Ascending aorta (tissue), 2 donors: ENCODE measurements around the gene GIMAP2. TPM values are rescaled to one million over a fixed set of nuclear protein-coding genes. Genes with fewer than 3 reads are reported as not detected.

Experiments
- DNase-seq, 2 donors: peaks; one replicate each; pipeline ENCODE4 v3.0.0-alpha.2; 2019; ENCODE audit warnings: low spot score in 2 of 2
- H3K27ac ChIP-seq, 2 donors: fragments of 200-600 bp; sonication (generic); one replicate each; pipeline ENCODE4 v1.5.1; 2016 to 2017; ENCODE audit warnings: mild to moderate bottlenecking in 1 of 2
- H3K27me3 ChIP-seq: fragments of 200-600 bp; sonication (generic); one replicate; pipeline ENCODE4 v1.5.1; 2017
- H3K36me3 ChIP-seq, 2 donors: fragments of 200-600 bp; sonication (generic); one replicate each; pipeline ENCODE4 v1.5.1; 2016
- H3K4me1 ChIP-seq, 2 donors: fragments of 200-600 bp; sonication (generic); one replicate each; pipeline ENCODE4 v1.5.1; 2016 to 2017; ENCODE audit warnings: mild to moderate bottlenecking in 1 of 2
- H3K4me3 ChIP-seq, 2 donors: fragments of 200-600 bp; sonication (generic); one replicate each; pipeline ENCODE4 v1.5.1; 2016 to 2017; ENCODE audit warnings: mild to moderate bottlenecking in 1 of 2
- H3K9me3 ChIP-seq, 2 donors: fragments of 200-600 bp; sonication (generic); one replicate each; pipeline ENCODE4 v1.5.1; 2016
- intact Hi-C: fragments of 100-400 bp; cut with DNase I; formaldehyde crosslinking; loops from one replicate; pipeline ENCODE4 v1.15.1; 2023
- total RNA-seq: library from RNA; depleted of rRNA; stranded (reverse); fragments of >200 nt; gene quantifications from one replicate; pipeline ENCODE4 v1.1.0, GENCODE V29; 2016
- TF ChIP-seq, protein P1 (sequence below), 3 experiments: fragments of 200-600 bp in 2 of 3; fragments of 450-650 bp in 1 of 3; sonication (generic) in 2 of 3; IDR thresholded peaks; one replicate each; pipeline ENCODE4 v1.5.1; 2016 to 2019; ENCODE audit warnings: antibody characterized with exemption in 3 of 3, mild to moderate bottlenecking in 1 of 3, moderate library complexity in 1 of 3

GIMAP2 gene
- total RNA-seq, 1 donor from 2014 or later, result 12.3 TPM

DNA sequence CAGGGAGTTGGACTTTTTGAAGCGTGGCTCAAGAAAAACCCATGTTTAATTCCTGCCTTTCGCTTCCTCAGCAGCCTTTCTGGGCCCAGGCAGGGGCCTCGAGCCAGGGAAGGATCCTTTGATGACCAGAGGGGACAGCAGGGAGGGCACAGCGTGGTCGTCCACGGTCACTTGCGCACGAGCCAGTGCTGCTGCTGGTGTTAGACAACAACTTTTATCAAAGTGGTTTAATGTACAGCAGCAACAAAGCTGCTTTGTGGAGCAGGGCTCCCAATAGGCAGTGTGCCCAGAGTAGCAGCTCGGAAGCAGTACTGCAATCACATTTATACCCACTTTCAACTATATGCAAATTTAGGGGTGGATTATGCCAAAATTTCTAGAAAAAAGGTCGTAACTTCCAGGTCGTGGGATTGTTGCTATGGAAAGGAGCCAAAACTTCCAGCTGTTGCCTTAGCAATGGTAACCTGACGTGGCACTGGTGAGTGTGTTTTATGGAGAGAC, 37.0 kb downstream of the GIMAP2 start:
- Histone ChIP-seq H3K4me3 (no peak overlapping the region), H3K27ac (no peak overlapping the region), H3K36me3 (no peaks in the 10 kb centered on the region), H3K4me1 (no peaks in the 10 kb centered on the region), H3K9me3 (no peaks in the 10 kb centered on the region), H3K27me3 (no peaks in the 10 kb centered on the region)
- TF ChIP-seq, protein P1, sequence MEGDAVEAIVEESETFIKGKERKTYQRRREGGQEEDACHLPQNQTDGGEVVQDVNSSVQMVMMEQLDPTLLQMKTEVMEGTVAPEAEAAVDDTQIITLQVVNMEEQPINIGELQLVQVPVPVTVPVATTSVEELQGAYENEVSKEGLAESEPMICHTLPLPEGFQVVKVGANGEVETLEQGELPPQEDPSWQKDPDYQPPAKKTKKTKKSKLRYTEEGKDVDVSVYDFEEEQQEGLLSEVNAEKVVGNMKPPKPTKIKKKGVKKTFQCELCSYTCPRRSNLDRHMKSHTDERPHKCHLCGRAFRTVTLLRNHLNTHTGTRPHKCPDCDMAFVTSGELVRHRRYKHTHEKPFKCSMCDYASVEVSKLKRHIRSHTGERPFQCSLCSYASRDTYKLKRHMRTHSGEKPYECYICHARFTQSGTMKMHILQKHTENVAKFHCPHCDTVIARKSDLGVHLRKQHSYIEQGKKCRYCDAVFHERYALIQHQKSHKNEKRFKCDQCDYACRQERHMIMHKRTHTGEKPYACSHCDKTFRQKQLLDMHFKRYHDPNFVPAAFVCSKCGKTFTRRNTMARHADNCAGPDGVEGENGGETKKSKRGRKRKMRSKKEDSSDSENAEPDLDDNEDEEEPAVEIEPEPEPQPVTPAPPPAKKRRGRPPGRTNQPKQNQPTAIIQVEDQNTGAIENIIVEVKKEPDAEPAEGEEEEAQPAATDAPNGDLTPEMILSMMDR (IDR thresholded peaks at IDR 0.05), result no peak
- intact Hi-C loops, result no loop called here
- DNase-seq, result no peak

DNA sequence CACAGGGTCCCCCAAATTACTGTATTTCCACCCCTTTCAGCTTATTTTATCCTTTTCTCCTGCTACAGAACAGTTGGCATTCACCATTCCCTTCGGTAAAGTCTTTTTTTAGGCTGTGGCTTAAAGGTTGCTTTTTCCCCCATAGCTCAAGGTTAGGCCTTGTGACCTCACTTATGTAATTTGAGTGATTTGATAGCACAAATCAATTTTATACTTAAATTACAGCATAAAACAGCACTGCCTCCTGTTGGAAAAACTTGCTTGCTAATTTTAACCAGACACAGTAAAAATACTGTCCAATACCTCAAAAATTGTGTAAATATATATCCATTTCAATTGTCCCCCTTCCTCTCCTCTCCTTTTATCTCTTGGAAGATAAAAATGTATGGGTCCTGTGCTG, 38.0 kb downstream of the GIMAP2 start:
- Histone ChIP-seq H3K27ac (no peak overlapping the region), H3K4me3 (no peak overlapping the region), H3K9me3 (no peaks in the 10 kb centered on the region), H3K27me3 (no peaks in the 10 kb centered on the region), H3K4me1 (no peaks in the 10 kb centered on the region), H3K36me3 (no peaks in the 10 kb centered on the region)
- TF ChIP-seq, protein P1 (IDR thresholded peaks at IDR 0.05), result no peak
- intact Hi-C loops, result no loop called here
- no peak for DNase-seq

DNA sequence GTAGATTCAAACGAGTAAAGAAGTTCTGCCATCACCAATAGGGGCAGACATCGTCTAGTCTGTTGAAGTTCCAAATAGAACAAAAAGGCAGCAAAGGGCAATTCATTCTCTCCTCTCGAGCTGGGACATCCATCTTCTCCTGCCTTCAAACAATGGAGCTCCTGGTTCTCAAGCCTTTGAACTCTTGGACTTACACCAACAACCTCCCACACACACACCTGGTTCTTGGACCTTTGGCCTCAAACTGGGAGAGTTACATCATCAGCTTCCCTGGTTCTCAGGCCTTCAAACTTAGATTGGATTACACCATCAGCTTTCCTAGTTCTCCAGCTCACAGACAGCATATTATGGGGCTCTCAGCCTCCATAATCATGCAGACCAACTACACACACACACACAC, 41.9 kb downstream of the GIMAP2 start:
- Histone ChIP-seq H3K4me1 (no peaks in the 10 kb centered on the region), H3K4me3 (no peak overlapping the region), H3K27me3 (no peaks in the 10 kb centered on the region), H3K9me3 (no peaks in the 10 kb centered on the region), H3K36me3 (no peaks in the 10 kb centered on the region), H3K27ac (no peak overlapping the region)
- intact Hi-C loops, result no loop called here
- TF ChIP-seq, protein P1 (IDR thresholded peaks at IDR 0.05), result no peak
- DNase-seq, result no peak

DNA sequence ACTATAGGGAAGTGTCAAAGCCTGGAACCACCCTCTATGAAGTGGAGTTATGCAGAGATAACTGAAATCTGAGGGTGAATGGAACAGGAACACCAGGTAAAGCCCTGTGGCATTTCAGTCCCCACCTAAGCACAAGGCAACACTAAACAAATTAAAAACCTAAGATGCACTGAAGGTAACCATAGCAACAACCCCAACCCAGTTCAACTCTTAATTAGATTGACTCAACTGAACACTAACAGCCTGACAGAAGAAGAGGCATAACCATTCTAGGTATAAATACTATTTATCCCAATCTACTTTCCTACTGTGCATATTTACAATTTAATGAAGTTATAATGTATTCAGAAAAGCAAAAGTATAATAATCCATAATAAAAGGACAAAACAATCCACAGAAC, 42.5 kb downstream of the GIMAP2 start:
- no peak overlapping the region for H3K27ac ChIP-seq
- H3K4me1 ChIP-seq, result no peaks in the 10 kb centered on the region
- no peaks in the 10 kb centered on the region for H3K36me3 ChIP-seq
- H3K27me3 ChIP-seq, result no peaks in the 10 kb centered on the region
- TF ChIP-seq, protein P1 (IDR thresholded peaks at IDR 0.05), result no peak
- intact Hi-C loops, result no loop called here
- H3K9me3 ChIP-seq, result no peaks in the 10 kb centered on the region
- DNase-seq, result no peak
- H3K4me3 ChIP-seq, result no peak overlapping the region

DNA sequence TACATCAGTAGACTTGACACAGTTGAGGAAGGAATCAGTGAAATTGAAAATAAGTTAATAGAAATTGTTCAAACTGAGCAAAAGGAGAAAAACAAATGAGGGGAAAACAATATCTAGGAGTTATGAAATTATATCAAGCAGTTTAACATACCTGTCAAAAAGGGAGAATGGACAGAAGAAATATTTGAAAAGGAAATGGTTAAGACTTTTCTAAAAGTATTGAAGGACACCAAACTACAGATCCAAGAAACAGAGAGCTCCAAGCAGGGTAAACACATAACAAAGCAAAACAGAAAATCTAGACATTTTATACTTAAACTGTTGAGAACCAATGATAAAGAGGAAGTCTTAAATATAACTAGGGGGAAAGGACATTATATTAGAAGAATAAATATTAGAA, 43.1 kb downstream of the GIMAP2 start:
- DNase-seq, result no peak
- Histone ChIP-seq H3K36me3 (no peaks in the 10 kb centered on the region), H3K4me3 (no peak overlapping the region), H3K4me1 (no peaks in the 10 kb centered on the region), H3K9me3 (no peaks in the 10 kb centered on the region), H3K27ac (no peak overlapping the region), H3K27me3 (no peaks in the 10 kb centered on the region)
- intact Hi-C loops, result no loop called here
- TF ChIP-seq, protein P1 (IDR thresholded peaks at IDR 0.05), result no peak

DNA sequence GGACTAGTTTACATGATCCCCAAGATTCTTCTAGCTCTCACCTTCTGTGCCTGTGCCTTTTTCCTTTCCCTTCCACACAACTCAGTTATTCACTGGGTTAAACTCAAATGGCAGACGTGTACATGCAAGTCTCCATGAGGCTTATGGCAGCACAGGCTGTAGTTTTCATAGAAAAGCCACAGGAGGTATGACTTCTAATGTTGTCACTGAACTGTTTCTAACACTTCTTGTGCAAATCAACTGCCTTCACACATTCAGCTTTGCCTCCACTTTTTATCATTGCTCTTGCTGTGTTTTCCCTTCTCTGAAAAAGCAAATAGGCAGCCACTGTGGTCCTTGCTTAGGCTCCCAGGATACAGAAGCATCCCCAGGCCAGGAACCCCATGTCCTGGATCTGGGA, 46.4 kb downstream of the GIMAP2 start:
- Histone ChIP-seq H3K27ac (no peak overlapping the region), H3K36me3 (no peaks in the 10 kb centered on the region), H3K4me3 (no peak overlapping the region), H3K4me1 (no peaks in the 10 kb centered on the region), H3K9me3 (no peaks in the 10 kb centered on the region), H3K27me3 (no peaks in the 10 kb centered on the region)
- TF ChIP-seq, protein P1 (IDR thresholded peaks at IDR 0.05), result no peak
- intact Hi-C loops, result no loop called here
- DNase-seq, result no peak
